Right lobe of liver (tissue), 4 donors: ENCODE results near the gene EXOC4.

Experiments
- CTCF ChIP-seq, 4 donors: fragments of 200-600 bp in 3 of 4; fragments of 450-650 bp in 1 of 4; IDR thresholded peaks; one replicate each; pipeline versions ENCODE4 v1.5.1 to v1.8.0; 2016 to 2022; ENCODE audit warnings: antibody characterized with exemption in 4 of 4, mild to moderate bottlenecking in 2 of 4
- POLR2A ChIP-seq: fragments of 450-650 bp; IDR thresholded peaks from one replicate; pipeline ENCODE4 v1.6.1; 2017; ENCODE audit warnings: antibody characterized with exemption, mild to moderate bottlenecking
- donor health status: DM: no; HTN: no; CAD: no.
- donor health status: DM: no; HTN: no; CAD: no.
- donor health status: DM: no; HTN: yes; CAD: no.

- TF ChIP-seq POLR2A (no peak), CTCF (IDR thresholded peaks at IDR 0.05) (no peak)
These were observed 287.4 kb downstream of the EXOC4 start for GRCh38 chr7:133540096-133540860.
